Tongue (tissue), 2 donors: Measurements from ENCODE around the gene ITPKB. TPM values are rescaled to one million over a fixed set of nuclear protein-coding genes. Genes with fewer than 3 reads are reported as not detected.

ENCODE experiments used
- DNase-seq: peaks from one replicate; pipeline ENCODE4 v3.0.0-alpha.2; 2015
- total RNA-seq: library from RNA; depleted of rRNA; stranded (reverse); fragments of >200 nt; gene quantifications from one replicate; pipeline ENCODE4 v1.2.3, GENCODE V29; 2014

ITPKB gene
- total RNA-seq, 1 donor from 2014 or later, result 34.2 TPM

DNA sequence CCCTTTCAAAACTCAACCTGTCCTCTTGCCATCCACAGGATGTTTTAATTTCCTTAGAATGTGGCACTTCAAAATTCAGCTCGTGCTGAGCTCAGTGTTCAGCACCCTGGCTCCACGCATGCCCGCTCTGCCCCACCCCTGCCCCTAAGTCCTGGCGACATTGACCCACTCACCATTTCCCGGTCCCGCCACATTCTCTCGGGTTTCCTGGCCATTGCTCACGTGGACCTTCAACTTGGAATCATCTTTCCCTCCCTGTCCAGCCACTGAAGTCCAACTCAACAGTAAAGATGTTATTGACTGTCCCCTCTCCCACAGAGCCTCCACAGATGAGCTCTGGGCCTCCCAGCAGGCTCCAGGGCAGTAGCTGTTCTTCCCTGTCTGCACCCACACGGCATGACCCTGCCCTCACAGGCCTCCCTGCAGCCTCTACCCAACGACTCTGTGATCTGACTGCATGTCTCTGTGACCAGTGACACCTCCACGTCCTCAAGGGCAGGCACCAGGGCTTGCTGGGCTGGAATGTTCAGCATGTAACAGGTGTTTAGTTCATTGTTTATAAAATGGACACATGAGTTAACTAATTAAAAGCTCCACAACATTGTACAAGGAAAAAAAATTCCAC is 53.8 kb downstream of the ITPKB start:
- no peak for DNase-seq

DNA sequence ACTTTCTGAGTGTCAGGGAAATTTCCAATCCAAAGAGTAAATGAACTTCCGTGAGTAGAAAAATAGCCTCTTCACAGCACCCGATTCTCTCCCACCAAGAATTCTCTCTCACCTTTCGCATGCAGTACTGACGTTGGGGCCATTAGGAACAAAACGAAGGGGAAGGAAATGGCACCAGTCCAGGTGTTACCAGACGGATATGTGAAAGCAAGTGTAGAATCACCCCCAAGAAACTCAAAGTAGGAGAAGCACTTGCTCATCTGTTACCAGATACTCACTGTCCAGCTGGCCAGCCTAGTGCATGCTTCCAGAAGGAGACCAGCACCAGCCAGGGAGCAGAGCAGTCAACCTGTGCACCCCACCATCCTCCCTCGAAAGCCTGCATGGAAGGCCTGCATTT is 55.1 kb downstream of the ITPKB start:
- DNase-seq, result no peak

DNA sequence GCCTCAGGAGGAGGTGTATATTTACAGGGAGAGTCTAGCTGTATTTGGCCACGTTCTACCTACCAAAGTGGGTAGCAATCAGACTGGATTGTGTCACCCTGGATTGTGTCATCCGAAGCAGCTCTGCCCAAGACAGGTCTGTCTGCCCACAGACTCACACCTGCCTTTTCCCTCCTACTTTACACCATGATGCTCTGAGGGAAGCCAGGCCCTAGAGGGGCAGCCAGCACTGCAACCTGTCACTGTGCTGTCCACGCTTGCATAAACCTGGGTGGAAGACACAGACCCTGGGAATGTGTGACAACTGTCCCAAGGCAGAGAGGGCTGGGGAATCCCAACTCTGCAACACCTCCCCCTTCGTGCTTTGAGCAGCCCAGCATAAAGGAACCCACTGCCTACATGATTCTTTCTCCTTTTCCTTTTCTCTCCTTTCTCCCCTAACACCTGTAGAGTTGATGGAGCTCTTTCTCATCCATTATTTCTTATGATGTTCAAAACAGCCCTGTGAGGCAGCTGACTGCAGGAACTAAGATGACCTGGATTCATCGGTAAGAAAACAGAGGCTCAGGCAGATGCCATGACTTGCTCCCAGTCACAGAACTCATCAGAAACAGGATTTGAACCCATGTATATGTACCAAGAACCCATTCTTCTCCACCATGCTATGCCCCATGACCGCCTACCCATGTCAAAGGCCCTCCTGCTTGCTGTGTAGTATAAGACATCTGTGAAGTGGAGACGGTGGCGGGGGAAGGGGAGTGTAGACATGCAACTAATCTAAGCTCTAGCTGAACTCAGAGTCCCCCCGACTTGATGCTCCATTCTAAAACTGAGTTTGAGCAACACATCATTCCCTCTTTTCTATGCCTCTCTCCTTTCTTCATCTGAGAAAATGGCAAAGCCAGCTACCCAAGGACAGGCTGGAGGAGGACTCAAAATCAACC is 55.9 kb downstream of the ITPKB start:
- no peak for DNase-seq

DNA sequence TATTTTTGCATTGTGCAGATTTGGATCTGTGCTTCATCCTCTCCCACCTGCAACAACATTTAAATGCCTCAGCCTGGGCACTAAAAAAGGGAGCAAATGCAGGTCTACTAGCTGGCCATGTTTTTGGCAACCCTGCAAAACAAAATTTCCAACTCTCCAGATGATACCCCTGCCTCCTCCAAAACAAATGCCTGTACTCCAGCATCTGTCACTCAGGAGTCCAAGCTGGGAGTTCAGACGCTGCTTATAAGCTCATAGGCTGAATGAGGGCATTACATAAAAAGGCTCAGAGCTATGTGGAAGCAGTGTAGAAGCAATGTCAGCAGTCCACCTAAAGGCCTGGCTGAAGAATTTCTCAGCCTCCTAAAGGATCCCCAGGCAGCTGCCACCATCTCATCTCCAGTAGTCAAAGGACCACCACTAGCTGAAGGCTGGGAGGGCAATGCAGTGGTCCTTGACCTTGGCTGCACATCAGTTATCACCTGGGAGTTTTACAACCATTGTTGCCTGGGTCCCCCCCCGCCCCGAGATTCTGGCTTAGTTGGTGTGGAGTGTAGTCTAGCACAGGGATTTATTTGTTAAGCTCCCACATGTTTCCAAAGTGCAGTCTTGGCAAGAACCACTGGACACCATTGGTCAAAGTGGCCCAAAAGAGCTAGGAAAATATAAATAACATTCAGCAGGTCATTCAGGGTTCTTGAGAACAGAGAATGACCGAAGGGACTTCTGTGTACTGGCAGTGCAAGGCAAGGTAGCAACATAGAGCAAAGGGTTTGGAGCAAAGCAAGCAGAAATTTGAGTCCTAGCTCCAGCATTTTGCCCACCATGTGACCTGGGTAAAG is 57.2 kb downstream of the ITPKB start:
- DNase-seq, result peak; percentile 45

DNA sequence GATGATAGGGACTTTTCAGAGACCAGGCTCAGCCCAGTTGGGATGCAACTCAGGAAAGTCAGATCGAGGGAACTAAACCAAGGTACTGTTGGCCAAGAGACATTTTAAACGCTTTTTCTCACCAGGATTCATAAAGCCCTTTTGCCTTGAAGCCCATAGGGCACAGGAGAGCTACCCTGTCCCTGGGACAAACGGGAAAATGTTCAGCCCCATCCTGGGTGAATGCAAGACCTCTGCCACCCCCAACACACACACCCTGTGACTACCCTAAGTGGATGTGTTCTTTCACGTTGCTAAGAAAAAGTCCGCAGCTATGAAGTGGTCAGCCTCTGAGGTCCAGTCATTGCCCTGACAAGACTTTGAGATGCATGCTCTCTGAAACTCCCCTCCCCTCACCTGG is 58.4 kb downstream of the ITPKB start:
- DNase-seq, result no peak

DNA sequence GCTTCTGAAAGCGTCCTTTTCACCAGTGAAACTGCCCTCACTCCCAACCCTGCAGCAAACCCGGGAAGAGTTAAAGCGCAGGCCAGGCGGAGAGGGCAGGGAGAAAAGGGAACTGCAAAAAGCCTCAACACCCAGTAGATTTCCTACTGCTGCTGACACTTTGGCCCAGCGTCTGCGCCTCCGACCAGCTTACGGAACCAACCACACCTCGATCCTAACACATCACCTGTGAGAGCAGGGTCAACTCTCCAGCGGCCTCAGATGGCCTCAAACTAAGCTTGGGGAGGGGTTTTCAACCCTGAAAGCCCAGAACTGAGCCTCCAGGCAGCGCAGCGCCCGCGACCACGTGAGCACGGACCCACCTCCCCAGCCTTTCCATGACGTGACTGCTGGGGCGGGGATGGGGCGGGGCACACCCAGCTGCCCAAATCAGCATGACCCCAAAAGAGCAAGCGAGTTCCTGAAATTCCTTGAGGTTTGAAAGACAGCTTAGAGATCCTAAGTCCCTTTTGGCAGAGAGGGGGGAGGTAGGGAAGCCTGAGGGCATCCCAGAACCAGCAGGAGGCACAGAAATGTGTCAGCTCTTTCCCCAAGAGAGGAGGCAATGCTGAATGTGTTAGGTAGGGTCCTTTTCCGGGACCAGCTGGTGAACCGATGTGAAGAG is 59.1 kb downstream of the ITPKB start:
- DNase-seq, result peak; percentile 94

DNA sequence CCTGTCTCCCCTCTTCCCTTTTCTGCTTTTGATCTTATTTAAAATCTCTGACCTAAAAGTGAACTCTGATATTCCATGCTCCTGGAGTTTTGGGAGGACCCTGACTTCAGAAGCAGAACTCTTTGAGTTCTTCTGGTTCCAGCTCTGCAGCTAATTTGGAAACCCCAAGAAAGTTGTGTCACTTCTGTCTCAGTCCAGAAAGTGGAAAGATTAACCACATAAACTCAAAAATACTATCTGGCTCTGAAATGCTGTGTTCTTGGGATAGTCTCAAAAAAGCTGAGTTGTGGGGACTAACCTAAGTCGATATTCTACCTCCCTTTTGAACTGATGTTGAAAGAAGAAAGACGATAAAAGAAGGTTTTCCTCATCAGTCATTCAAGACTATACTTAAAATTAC is 59.8 kb downstream of the ITPKB start:
- DNase-seq, result no peak

DNA sequence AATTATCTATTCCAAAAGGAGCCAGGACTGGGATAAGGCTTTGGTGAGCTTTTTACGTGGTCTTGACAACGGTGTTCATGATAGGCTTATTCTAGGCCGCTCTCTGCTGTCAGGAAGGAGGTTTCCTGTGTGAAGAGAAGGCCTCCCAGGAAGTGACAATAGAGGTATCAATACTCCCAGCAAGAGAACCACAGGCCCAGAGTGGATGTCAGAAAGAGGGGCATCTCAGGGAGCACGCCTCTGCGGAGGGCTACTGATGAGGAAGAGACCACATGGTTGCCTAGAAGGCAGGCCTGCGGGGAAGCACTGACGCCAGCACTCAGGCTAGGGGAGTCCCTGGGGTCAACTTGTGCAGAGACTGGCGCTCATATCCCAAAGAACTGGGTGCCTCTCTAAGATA is 60.4 kb downstream of the ITPKB start:
- DNase-seq, result no peak

DNA sequence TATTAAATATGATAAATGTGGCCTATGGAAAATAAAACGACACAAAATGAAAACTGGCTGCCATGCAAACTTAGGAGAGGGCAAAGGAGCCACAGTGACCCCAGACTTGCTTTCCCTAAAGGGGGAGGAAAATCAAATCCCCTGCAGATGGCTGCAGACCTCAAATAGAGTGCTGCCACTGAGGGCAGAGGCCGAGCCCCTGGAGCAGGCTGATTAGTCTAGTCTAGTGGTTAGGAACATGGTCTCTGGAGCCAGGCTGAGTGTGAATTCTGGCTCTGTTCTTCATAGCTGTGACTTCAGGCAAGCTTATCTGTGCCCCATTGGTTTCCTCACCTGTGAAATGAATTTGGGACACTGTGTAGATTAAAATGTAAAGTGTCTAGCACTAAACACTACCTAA is 60.8 kb downstream of the ITPKB start:
- DNase-seq, result no peak

DNA sequence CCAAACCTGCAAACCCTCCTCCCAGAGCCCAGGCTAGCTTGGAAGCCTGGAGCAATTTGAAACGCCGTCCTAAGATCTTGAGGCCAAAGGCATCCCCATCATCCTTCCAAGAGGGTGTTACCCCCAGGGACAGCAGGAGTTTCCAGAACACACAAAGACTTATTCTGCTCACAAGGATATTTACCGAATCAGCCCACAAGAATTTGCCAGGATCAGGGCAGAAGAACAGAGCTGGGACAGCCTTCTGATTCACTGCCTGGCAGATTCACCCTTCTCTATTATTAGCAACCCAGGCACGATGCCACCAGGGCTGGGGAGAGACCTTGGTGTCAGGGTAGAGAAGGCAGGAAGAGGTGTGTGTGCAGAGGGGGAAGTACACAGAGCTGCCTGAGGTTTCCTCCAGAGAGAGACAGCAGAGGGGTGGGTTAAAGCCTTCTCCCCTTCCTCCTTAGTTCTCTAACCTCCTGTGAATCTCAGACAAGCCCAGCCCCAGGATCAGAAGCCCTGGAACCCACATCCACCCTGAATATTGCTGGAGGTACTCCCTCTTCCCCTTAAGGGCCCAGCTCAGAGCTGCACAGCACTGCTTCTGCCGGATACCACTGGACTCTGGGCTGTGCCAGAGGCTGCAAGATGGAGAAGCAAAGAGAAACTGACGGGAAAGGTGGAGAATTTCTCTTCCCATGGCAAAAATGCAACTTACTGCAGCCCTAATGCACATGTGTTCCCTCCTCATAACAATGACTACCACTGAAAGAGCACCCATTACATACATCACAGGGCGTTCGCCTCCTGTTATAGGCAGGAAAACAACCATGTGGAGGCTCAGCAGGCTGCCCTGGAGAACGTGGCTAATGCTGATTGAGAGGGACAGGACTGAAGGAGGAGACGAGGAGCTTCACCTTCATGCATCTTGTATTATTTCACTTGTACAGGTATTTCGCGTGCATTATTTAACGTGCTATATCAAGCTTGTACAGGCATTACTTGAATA is 61.8 kb downstream of the ITPKB start:
- DNase-seq, result peak; percentile 73

DNA sequence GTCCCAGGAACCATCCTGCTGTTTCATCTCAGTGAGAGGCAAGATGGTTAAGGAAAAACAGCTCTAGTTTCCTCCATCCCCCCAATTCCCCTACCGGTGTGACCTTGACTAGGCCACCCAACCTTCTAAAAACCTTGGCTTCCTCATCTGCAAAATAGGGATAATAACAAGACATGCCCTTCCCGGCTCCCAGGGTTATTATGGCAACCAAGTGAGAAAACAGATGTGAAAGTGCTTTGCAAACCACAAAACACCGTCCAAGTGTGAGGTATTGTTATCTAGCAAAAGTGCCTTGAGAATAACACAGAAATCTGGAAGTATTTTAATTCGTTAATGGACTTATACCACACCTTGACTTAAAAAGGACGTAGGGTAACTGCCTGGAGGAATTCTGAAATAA is 62.7 kb downstream of the ITPKB start:
- DNase-seq, result peak; percentile 40

DNA sequence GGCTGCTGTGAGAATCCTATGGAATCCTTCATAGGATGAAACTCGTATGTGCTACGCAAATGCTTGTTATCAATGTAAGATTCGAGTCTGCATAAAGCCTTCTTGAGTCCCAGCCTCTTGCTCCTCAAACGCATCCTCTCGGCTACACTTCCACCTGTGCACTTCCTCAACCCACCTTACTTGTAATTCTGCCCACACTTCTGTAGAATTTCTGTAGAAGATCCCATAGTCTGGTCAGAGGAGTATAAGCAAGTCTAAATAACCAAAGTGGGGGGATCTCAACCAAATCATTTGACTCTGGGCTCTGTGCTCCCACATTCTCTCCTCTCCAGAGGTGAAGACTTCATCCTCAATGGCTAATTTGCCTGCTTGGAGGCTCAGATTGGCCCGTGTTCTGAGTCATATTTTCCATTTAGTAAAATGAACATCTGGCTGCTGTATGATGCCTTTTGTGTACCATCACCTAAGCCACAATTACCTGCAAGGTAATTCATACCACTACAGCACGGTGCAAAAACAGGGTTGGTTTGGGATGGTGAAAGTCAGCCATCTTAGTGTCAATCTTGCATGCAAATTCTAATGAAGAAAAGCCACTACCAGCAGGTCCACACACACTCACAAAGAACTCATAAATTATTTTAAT is 63.2 kb downstream of the ITPKB start:
- no peak for DNase-seq

DNA sequence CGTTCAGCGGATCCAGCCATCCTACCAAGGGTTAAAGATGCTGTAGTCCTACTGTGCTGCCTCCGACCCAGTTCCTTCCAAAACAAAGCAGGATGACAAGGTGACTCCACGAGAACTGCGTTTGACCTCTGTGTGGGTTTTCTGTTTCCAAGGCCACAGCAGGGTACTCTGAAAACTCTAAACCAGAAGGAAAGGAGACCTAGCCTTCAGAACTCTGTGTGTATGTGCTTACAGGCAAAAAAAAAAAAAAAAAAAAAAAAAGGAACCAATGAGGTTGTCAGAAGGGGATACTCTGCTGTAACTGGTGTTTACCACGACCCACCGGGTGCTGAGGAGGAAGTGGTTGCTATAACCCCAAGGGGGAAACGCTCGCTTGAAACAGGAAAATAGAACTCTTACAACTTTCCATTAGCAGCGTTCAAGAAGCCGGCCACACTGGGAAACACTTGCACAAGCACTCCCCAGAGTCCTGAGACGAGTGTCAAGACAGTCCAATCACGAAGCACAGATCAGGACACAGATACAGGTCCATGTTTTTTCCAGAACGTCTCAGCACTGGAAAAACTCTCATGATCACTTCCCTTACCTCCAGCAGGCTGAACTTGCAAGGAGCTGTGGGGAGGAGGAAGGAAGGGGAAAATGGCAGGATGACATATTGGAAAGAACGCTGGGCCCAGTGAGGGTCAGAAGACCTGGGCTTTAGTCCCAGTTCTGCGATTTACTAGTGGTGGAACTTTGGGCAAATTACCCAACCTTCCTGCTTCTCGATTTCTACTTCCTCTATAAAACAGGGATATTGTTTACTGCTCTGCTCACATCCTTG is 64.0 kb downstream of the ITPKB start:
- DNase-seq, result peak; percentile 58

DNA sequence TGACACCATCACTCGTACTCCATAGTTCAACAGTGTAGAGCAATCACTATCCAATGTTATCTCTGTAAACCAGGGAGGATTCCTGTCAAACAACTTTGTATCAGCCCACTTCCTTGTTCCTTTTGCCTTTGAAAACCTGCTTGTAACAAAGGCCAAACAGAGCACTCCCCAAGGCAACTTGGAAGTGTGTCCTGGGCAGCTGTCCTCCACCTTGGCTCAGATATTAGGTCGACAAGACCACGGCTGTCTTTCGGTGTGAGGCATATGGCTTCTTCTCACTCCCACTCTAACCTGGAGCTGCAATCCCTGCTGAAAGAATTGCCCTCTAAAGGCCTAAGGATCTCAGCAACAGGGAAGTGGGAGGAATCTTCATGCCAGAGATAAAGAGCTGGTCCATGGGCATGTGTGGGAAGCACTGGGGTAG is 66.7 kb downstream of the ITPKB start:
- no peak for DNase-seq

DNA sequence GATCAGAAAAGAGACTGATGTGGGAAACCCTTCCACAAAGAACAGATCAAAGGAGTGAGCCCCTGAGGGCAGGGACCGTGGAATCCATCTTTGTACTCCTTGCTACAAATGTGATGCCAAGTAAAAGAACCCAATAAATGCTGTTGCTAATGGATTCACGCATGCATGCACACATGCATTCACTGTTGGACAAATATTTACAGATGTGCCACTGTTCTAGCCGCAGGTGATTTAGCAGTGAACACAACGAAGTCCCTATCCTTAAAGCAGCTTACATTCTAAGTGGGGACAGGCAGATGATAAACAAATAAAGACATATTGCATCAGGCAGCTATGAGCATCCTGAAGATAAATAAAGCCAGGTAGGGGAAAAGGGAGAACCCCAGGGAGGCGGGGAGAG is 67.8 kb downstream of the ITPKB start:
- DNase-seq, result no peak

DNA sequence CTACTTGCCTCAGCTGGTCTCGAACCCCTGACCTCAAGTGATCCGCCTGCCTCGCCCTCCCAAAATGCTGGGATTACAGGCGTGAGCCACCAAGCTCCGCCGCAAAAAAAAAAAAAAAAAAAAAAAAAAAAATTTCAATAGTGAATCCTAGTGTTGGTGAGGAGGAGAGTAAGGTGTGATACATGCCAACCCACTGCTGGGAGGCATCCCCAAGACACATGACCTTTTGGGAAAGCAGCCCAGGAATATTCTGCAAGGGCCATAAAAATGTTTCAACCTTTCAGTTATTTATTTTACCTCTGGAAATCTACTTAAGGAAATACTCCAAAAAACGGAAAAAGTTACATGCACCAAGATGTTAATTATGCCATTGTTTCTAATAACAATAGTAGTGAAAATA is 69.0 kb downstream of the ITPKB start:
- DNase-seq, result no peak

DNA sequence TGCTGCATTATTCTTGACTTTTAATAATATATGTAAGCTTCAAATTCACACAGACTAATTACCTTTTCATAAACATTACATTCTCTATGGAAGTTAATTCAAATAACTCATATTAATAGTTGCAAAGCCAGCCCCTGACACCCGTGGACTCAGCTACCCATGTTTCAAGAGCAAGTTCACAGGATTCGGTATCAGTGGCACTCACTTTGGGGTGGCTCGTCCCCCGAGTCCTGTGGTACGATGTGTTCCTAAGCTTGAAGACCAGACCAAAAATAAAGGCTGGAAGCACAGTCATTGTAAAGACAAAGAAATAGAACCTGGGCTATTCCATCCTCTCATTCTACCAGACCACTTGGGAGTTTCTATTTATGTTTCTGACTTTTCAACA is 70.9 kb downstream of the ITPKB start:
- DNase-seq, result no peak

DNA sequence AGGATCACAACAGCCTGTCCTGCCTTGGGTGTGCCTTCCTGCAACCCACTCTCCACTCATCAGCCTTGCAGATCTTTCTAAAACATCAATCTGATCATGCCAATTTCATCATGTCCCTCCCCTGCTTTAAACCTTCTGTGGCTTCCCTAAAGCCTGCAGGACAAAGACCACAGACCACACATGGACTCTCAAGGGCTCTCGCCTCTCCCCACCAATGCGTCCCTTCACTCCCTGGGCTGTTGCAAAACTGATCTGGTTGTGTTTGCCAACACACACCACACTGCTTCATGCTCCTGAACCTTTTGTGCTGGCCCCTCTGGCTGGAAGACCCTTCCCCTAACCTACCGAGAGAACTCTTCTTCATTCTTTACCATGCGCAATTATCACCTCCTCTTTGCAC is 72.4 kb downstream of the ITPKB start:
- no peak for DNase-seq

DNA sequence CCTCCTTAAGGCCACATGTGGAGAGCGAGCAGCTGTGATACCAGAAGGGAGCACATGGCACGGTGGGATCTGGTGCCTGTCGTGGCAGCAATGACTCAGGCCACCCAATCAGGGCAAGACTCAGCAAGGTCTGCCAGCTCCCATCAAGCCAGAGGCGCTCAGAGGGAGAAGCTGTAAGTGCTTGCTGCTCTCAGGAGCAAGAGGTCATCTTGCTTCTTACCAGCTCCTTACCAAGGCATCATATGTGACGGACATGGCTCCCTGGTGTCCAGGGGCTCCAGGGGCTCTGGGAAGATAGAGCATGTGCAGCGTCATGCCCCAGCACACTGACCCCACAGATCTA is 72.9 kb downstream of the ITPKB start:
- DNase-seq, result no peak
